Stimulated activated naive B cell treated with anti-CD40 and anti-IgM and Interleukin-4, amounts not matched to agents 10 μg/mL and 1 μg/mL and 100 μg/mL, for 72 hours (primary cell): Measurements from ENCODE around the gene ERC2.

Source experiments
- ATAC-seq, 2 donors: fragments of 150-1000 bp; cut with Tn5 transposase; replicated peaks; 2 replicates each; pipeline ENCODE4 v1.10.0; 2021; ENCODE audit warnings: moderate library complexity in 1 of 2
- DNase-seq: peaks from one replicate; pipeline ENCODE4 v3.0.0; 2021
- H3K27ac Mint-ChIP-seq: one replicate; pipeline ENCODE4 v1.8.0; 2022; ENCODE audit warnings: mild to moderate bottlenecking, mixed read lengths
- H3K27me3 Mint-ChIP-seq, 2 donors: one replicate each; pipeline ENCODE4 v1.8.0; 2022; ENCODE audit warnings: mixed read lengths in 2 of 2
- H3K36me3 Mint-ChIP-seq, 2 donors: one replicate each; pipeline ENCODE4 v1.8.0; 2022; ENCODE audit warnings: mixed read lengths in 2 of 2, mild to moderate bottlenecking in 1 of 2
- H3K4me1 Mint-ChIP-seq, 2 donors: one replicate each; pipeline ENCODE4 v1.8.0; 2022; ENCODE audit warnings: mixed read lengths in 2 of 2, mild to moderate bottlenecking in 1 of 2
- H3K4me3 Mint-ChIP-seq, 2 donors: one replicate each; pipeline ENCODE4 v1.8.0; 2022; ENCODE audit warnings: mild to moderate bottlenecking in 2 of 2, mixed read lengths in 2 of 2, moderate library complexity in 1 of 2
- H3K9me3 Mint-ChIP-seq, 2 donors: one replicate each; pipeline ENCODE4 v1.8.0; 2022; ENCODE audit warnings: mixed read lengths in 2 of 2, mild to moderate bottlenecking in 1 of 2

The ERC2 gene

DNA sequence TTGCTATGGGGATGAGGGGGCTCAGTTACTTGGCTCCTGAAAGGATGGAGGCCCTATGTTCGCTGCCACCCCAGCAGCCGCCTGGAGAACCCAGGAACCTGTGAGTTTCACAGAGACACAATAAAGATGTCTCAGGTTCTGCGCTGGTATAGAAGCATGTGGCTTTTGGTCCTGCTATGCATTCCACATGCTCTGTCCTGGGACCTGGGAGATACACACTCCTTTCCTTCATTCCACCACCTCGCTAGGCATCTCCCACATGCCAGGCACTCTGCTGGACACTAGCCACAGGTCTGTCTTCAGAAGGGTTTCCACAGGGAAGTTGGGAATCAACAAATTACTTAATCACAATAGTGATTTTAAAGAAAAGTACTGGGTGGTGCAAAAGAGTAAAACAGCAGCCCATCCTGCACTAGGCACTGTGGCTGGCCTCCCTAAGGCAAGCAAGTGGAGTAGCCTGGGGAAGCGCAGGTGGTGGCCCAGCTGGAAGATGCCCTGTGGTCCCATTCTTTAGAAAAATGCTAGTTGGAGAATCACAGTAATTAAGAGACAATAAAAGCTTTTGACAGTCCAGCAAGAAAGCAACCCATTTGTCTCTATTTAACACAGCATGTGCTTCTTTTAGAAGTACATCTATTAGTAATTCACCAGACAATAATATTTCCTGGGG lies 572.2 kb downstream of the ERC2 start:
- Mint-ChIP-seq H3K27me3 (no peaks in the 10 kb centered on the region), H3K4me1 (no peaks in the 10 kb centered on the region), H3K9me3 (peaks cover 0 to 5% of the 10 kb centered on the region in 2 donors), H3K36me3 (no peaks in the 10 kb centered on the region), H3K27ac (no peak overlapping the region), H3K4me3 (no peak overlapping the region)
- DNase-seq = no peak
- ATAC-seq = no peak

GRCh38 chr3:55894605-55895004 lies 573.7 kb downstream of the ERC2 start:
- H3K36me3 Mint-ChIP-seq = no peaks in the 10 kb centered on the region
- no peaks in the 10 kb centered on the region for H3K27me3 Mint-ChIP-seq
- H3K4me1 Mint-ChIP-seq = no peaks in the 10 kb centered on the region
- DNase-seq (no peak), ATAC-seq (no peak)
- no peak overlapping the region for H3K27ac Mint-ChIP-seq
- H3K9me3 Mint-ChIP-seq = peaks cover 0 to 5% of the 10 kb centered on the region in 2 donors
- no peak overlapping the region for H3K4me3 Mint-ChIP-seq

DNA sequence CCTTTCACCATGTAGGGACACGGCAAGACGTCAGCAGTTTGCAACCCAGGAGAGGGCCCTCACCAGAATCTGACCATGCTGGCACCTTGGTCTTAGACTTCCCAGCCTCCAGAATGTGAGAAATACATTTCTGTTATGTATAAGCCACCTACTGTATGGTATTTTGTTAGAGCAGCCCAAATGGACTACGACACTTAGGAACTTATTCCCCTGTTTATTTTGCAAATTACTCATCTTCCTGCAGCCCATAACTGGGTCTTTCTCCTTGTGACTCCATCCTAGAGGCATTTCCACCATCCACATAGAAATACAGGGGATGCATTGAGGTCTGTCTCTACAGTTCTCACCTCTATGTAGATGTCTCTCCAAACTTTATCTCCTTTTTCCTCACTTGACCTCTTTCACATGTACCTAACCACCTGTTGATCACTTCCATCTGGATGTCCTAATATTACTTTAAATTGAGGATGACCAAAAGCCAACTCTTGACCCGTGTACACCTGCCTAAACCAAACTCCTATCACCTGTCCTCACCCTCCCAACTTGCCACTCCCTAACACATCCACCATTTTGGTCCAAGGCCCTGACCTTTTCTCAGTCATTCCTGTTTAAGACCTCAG lies 575.1 kb downstream of the ERC2 start:
- Mint-ChIP-seq H3K36me3 (no peaks in the 10 kb centered on the region), H3K9me3 (peaks cover 2 to 5% of the 10 kb centered on the region in 2 donors), H3K27me3 (no peaks in the 10 kb centered on the region), H3K4me1 (no peaks in the 10 kb centered on the region), H3K27ac (no peak overlapping the region), H3K4me3 (no peak overlapping the region)
- no peak for ATAC-seq
- no peak for DNase-seq

DNA sequence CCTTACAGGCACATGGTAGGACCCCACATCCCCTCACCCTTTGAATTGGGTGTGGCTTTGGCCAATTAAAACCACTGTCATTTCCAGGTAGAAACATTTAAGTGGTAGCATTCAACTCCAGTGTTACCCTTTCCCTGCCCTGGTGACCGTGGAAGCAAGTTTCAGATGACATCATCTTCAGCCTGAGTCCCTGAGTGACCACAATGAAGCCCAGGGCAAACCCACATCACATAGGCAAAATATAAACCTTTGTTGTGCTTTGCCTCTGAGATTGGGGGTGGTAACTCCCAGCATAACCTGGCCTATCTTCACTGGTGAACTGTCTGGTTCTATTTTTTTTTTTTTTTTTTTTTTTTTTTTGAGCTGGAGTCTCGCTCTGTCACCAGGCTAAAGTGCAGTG lies 577.2 kb downstream of the ERC2 start:
- Mint-ChIP-seq H3K4me3 (no peak overlapping the region), H3K9me3 (peaks cover 2 to 5% of the 10 kb centered on the region in 2 donors)

GRCh38 chr3:55888282-55888885 lies 579.9 kb downstream of the ERC2 start:
- no peak for ATAC-seq
- Mint-ChIP-seq H3K9me3 (peaks cover 2% of the 10 kb centered on the region in 2 donors), H3K36me3 (no peaks in the 10 kb centered on the region), H3K4me1 (no peaks in the 10 kb centered on the region), H3K27me3 (no peaks in the 10 kb centered on the region), H3K4me3 (no peak overlapping the region), H3K27ac (no peak overlapping the region)
- DNase-seq = no peak

More for the DNA sequence above, 577.2 kb downstream of the ERC2 start:
- no peak for DNase-seq
- Mint-ChIP-seq H3K36me3 (no peaks in the 10 kb centered on the region), H3K27ac (no peak overlapping the region), H3K27me3 (no peaks in the 10 kb centered on the region), H3K4me1 (no peaks in the 10 kb centered on the region)
- no peak for ATAC-seq

- Mint-ChIP-seq H3K4me3 (no peak overlapping the region), H3K4me1 (no peaks in the 10 kb centered on the region), H3K27me3 (no peaks in the 10 kb centered on the region), H3K9me3 (peaks cover 0 to 2% of the 10 kb centered on the region in 2 donors), H3K36me3 (no peaks in the 10 kb centered on the region), H3K27ac (no peak overlapping the region)
- DNase-seq (no peak), ATAC-seq (no peak)
Measured at GRCh38 chr3:55885721-55886120, 582.5 kb downstream of the ERC2 start.

DNA sequence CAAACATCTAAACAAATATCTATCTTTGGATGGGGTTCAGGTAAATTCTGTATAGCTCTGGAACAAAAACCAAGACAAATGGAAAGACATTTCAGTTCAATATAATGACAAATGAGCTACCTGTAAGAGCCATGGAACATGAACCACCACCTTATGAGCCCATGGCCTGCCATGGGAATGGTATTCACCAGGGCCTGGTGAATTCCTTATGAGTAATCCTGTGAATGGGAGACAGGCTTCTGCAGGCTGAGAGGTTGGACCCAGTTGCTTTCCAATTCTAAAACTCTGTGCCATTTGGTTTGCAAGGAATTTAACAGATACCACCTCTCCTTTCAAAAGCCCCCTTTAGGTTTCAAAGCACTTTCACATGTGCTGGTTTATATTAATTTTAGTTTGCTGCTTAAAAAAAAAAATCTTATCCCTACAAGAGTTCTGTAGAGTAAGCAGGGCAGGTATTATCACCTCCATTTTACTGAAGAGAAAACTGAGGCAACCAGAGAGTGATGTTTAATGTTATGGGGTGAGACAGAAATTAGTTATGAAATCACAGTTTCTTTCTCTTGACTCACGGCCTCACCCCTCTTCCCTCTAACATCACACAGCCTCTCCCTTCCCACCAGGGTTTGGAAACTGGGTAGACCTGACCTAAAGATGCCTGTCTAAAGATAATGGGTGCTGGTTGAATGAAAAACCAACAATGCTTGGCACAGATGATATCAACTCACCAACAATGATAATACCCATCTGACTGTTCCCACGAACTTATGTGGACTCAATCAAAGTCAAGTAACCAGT lies 583.6 kb downstream of the ERC2 start:
- Mint-ChIP-seq H3K4me3 (no peak overlapping the region), H3K36me3 (no peaks in the 10 kb centered on the region), H3K27me3 (no peaks in the 10 kb centered on the region), H3K9me3 (peaks cover 0 to 2% of the 10 kb centered on the region in 2 donors), H3K27ac (no peak overlapping the region), H3K4me1 (no peaks in the 10 kb centered on the region)
- ATAC-seq (no peak), DNase-seq (no peak)

DNA sequence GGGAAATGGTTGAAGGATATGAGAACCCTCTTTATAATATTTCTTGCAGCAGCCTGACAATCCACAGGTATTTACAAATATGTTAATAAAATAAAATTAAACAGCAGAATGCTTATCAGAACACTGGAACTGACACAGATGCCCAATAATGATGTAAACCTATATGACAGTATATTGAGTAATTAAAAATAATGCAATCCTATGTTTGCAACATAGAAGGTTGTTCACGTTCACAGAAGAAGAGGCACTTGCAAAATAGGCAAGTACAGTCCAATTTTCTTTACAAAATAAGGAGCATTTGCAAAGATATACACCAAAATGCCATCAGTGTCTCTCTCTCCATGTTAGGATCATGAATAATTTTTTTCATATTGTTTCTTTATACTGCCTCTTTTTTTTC lies 584.2 kb downstream of the ERC2 start:
- ATAC-seq = no peak
- no peaks in the 10 kb centered on the region for H3K27me3 Mint-ChIP-seq

GRCh38 chr3:55882006-55882405 lies 586.3 kb downstream of the ERC2 start:
- Mint-ChIP-seq H3K27ac (no peak overlapping the region), H3K4me3 (no peak overlapping the region), H3K36me3 (no peaks in the 10 kb centered on the region), H3K9me3 (no peaks in the 10 kb centered on the region), H3K4me1 (no peaks in the 10 kb centered on the region), H3K27me3 (no peaks in the 10 kb centered on the region)
- no peak for DNase-seq
- no peak for ATAC-seq

More for the DNA sequence above, 584.2 kb downstream of the ERC2 start:
- DNase-seq = no peak
- Mint-ChIP-seq H3K27ac (no peak overlapping the region), H3K36me3 (no peaks in the 10 kb centered on the region), H3K9me3 (peaks cover 0 to 2% of the 10 kb centered on the region in 2 donors), H3K4me1 (no peaks in the 10 kb centered on the region), H3K4me3 (no peak overlapping the region)

- no peak overlapping the region for H3K4me3 Mint-ChIP-seq
- H3K27me3 Mint-ChIP-seq = no peaks in the 10 kb centered on the region
- no peak for ATAC-seq
- no peaks in the 10 kb centered on the region for H3K4me1 Mint-ChIP-seq
- no peaks in the 10 kb centered on the region for H3K9me3 Mint-ChIP-seq
- no peak for DNase-seq
- no peak overlapping the region for H3K27ac Mint-ChIP-seq
- H3K36me3 Mint-ChIP-seq = no peaks in the 10 kb centered on the region
Measured at GRCh38 chr3:55880357-55880756, 587.9 kb downstream of the ERC2 start.

DNA sequence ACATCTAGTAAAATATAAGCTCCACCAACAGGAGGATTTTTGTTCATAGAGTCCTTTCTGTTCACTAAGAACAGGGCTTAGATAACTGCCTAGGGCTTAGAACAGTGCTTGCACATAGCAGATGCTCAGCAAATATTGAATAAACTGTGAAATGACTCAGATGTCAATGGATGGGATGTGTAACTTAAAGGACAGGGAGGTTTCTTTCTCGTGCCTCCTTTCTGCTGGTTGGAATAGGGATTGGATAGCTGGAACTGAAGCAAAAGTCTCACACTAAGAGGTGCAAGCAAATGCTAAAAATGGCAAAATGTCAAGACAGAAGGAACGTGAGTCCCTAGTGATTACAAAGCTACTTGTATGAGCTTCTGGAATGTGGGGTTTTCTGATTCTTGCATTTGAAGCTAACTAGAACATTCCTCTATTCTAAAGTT lies 588.4 kb downstream of the ERC2 start:
- H3K4me1 Mint-ChIP-seq = no peaks in the 10 kb centered on the region
- no peak overlapping the region for H3K27ac Mint-ChIP-seq
- DNase-seq (no peak), ATAC-seq (no peak)
- H3K36me3 Mint-ChIP-seq = no peaks in the 10 kb centered on the region
- H3K9me3 Mint-ChIP-seq = no peaks in the 10 kb centered on the region
- H3K27me3 Mint-ChIP-seq = no peaks in the 10 kb centered on the region
- no peak overlapping the region for H3K4me3 Mint-ChIP-seq

- DNase-seq = no peak
- no peaks in the 10 kb centered on the region for H3K36me3 Mint-ChIP-seq
- no peak for ATAC-seq
- no peaks in the 10 kb centered on the region for H3K27me3 Mint-ChIP-seq
- H3K4me3 Mint-ChIP-seq = no peak overlapping the region
- no peak overlapping the region for H3K27ac Mint-ChIP-seq
- H3K4me1 Mint-ChIP-seq = no peaks in the 10 kb centered on the region
- no peaks in the 10 kb centered on the region for H3K9me3 Mint-ChIP-seq
Measured at GRCh38 chr3:55877703-55878102, 590.6 kb downstream of the ERC2 start.

DNA sequence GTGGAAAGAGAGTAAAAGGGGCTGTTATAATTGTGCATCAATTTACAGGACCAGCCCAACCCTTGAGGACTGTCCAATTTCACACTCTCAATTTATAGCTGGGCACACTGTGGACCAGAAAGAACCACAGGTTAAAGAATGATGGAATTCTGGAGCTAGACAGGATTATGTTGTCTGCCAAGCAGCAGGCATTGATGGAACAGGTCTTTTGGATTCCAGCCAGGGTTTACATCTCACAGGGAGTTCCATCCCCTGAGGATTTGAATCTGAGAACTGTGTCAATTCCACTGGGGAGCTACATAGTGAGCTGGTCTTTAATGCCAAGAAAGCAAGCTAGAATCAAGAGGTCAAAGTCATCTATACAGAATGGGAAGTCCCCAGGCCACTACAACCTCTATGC lies 591.7 kb downstream of the ERC2 start:
- no peaks in the 10 kb centered on the region for H3K36me3 Mint-ChIP-seq
- no peaks in the 10 kb centered on the region for H3K27me3 Mint-ChIP-seq
- no peak overlapping the region for H3K27ac Mint-ChIP-seq
- ATAC-seq (no peak), DNase-seq (no peak)
- no peaks in the 10 kb centered on the region for H3K9me3 Mint-ChIP-seq
- no peak overlapping the region for H3K4me3 Mint-ChIP-seq
- H3K4me1 Mint-ChIP-seq = no peaks in the 10 kb centered on the region

DNA sequence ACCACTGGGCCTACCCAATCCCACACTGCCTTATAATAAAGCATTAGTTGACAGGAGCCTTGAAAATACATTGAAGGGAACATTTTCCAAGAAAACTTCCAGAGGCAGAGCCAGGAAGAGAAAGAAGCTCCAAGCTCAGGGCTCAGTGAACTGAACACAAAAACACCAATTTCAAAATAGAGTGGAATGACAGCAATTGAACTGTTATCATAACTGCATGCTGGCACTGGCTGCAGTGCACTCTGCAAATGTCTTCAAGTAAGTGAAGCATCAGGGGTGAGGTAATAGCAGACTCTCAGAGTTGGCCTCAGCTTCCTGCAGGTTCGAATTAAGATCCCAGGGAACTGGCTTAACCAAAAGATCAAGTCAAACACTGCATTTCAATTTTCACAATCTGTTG lies 593.2 kb downstream of the ERC2 start:
- no peaks in the 10 kb centered on the region for H3K27me3 Mint-ChIP-seq
- H3K4me1 Mint-ChIP-seq = no peaks in the 10 kb centered on the region
- no peaks in the 10 kb centered on the region for H3K36me3 Mint-ChIP-seq
- no peaks in the 10 kb centered on the region for H3K9me3 Mint-ChIP-seq
- no peak overlapping the region for H3K4me3 Mint-ChIP-seq
- ATAC-seq (no peak), DNase-seq (no peak)
- H3K27ac Mint-ChIP-seq = no peak overlapping the region
